GM23338 (cell line): ENCODE results near the gene GJC1. TPM values are rescaled to one million over a fixed set of nuclear protein-coding genes. Genes with fewer than 3 reads are reported as not detected.

ENCODE experiments used
- ATAC-seq: fragments of 200-7000 bp; cut with Tn5 transposase; 3 replicates; pipeline ENCODE4 v1.9.1; 2020
- DNase-seq: peaks from one replicate; pipeline ENCODE4 v3.0.0-alpha.2; 2015; ENCODE audit warnings: low spot score
- H2AFZ ChIP-seq: fragments of 200-600 bp; sonication (generic); 2 replicates; pipeline ENCODE4 v1.8.0; 2016; ENCODE audit warnings: antibody characterized with exemption, mild to moderate bottlenecking, moderate library complexity
- H3F3A ChIP-seq: fragments of 200-600 bp; sonication (generic); replicated peaks from 2 replicates; pipeline ENCODE4 v1.8.0; 2017; ENCODE audit warnings: antibody characterized with exemption, mixed run types, low read depth
- H3K27ac ChIP-seq: fragments of 200-600 bp; sonication (generic); 2 replicates; pipeline ENCODE4 v1.6.1; 2016; ENCODE audit warnings: low read depth
- H3K27me3 ChIP-seq: fragments of 200-600 bp; sonication (generic); 2 replicates; pipeline ENCODE4 v1.8.0; 2016; ENCODE audit warnings: mild to moderate bottlenecking, mixed run types, moderate library complexity; ENCODE audit not compliant: insufficient read depth
- H3K36me3 ChIP-seq: fragments of 200-600 bp; sonication (generic); 2 replicates; pipeline ENCODE4 v1.8.0; 2016; ENCODE audit warnings: mild to moderate bottlenecking; ENCODE audit not compliant: insufficient read depth
- H3K4me1 ChIP-seq: fragments of 200-600 bp; sonication (generic); 2 replicates; pipeline ENCODE4 v1.8.0; 2016; ENCODE audit warnings: mild to moderate bottlenecking, moderate library complexity; ENCODE audit not compliant: insufficient read depth
- H3K4me2 ChIP-seq: fragments of 200-600 bp; sonication (generic); 2 replicates; pipeline ENCODE4 v1.7.1; 2017; ENCODE audit warnings: mixed run types
- H3K4me3 ChIP-seq: fragments of 200-600 bp; sonication (generic); 2 replicates; pipeline ENCODE4 v1.6.1; 2016; ENCODE audit warnings: mixed run types
- H3K79me2 ChIP-seq: fragments of 200-600 bp; sonication (generic); replicated peaks from 2 replicates; pipeline ENCODE4 v1.8.0; 2017; ENCODE audit warnings: mild to moderate bottlenecking; ENCODE audit not compliant: insufficient read depth
- H3K9me2 ChIP-seq: fragments of 200-600 bp; sonication (generic); 2 replicates; pipeline ENCODE4 v1.8.0; 2017; ENCODE audit not compliant: insufficient read depth
- H4K20me1 ChIP-seq: fragments of 200-600 bp; sonication (generic); replicated peaks from 2 replicates; pipeline ENCODE4 v1.8.0; 2017; ENCODE audit warnings: mild to moderate bottlenecking; ENCODE audit not compliant: insufficient read depth
- H3K27ac Mint-ChIP-seq: 2 replicates; pipeline ENCODE4 v1.8.0; 2020; ENCODE audit warnings: inconsistent platforms, mild to moderate bottlenecking, moderate library complexity, mixed read lengths
- H3K27me3 Mint-ChIP-seq: 3 replicates; pipeline ENCODE4 v1.8.0; 2022; ENCODE audit warnings: low read depth, mild to moderate bottlenecking, moderate library complexity, mixed read lengths, inconsistent platforms; ENCODE audit not compliant: insufficient read depth, poor library complexity
- H3K36me3 Mint-ChIP-seq: 3 replicates; pipeline ENCODE4 v1.8.0; 2021; ENCODE audit warnings: low read depth, mild to moderate bottlenecking, inconsistent platforms, moderate library complexity, mixed read lengths
- H3K4me1 Mint-ChIP-seq: 3 replicates; pipeline ENCODE4 v1.8.0; 2020; ENCODE audit warnings: mild to moderate bottlenecking, inconsistent platforms, mixed read lengths
- H3K4me3 Mint-ChIP-seq: 3 replicates; pipeline ENCODE4 v1.8.0; 2021; ENCODE audit warnings: moderate library complexity, mild to moderate bottlenecking, inconsistent platforms, mixed read lengths
- H3K9me3 Mint-ChIP-seq: 3 replicates; pipeline ENCODE4 v1.8.0; 2020; ENCODE audit warnings: moderate library complexity, mild to moderate bottlenecking, inconsistent platforms, mixed read lengths
- CREB1 ChIP-seq: fragments of 250-450 bp; sonication (Bioruptor Pico); IDR thresholded peaks from 2 replicates; pipeline ENCODE4 v1.5.0; 2020; ENCODE audit warnings: low read depth, mild to moderate bottlenecking, moderate library complexity
- EZH2 ChIP-seq: fragments of 200-600 bp; sonication (generic); IDR thresholded peaks from one replicate; pipeline ENCODE4 v1.8.0; 2017; ENCODE audit warnings: antibody characterized with exemption, mild to moderate bottlenecking, low read depth; ENCODE audit not compliant: unreplicated experiment
- EZH2phosphoT487 ChIP-seq: fragments of 200-600 bp; sonication (generic); IDR thresholded peaks from one replicate; pipeline ENCODE4 v1.8.1; 2018; ENCODE audit warnings: antibody characterized with exemption; ENCODE audit not compliant: unreplicated experiment
- JUNB ChIP-seq: IDR thresholded peaks from one replicate; pipeline ENCODE4 v1.6.1; 2016; ENCODE audit warnings: antibody characterized with exemption; ENCODE audit not compliant: unreplicated experiment
- NANOG ChIP-seq: IDR thresholded peaks from 2 replicates; pipeline ENCODE4 v1.6.1; 2016; ENCODE audit warnings: antibody characterized with exemption, borderline replicate concordance
- POLR2AphosphoS5 ChIP-seq: IDR thresholded peaks from 2 replicates; pipeline ENCODE4 v1.6.1; 2016; ENCODE audit warnings: antibody characterized with exemption, low read depth
- STAT1 ChIP-seq: IDR thresholded peaks from one replicate; pipeline ENCODE4 v1.6.1; 2016; ENCODE audit warnings: antibody characterized with exemption; ENCODE audit not compliant: unreplicated experiment
- ZNF114 ChIP-seq: fragments of 250-450 bp; sonication (Bioruptor Pico); IDR thresholded peaks from 2 replicates; pipeline ENCODE4 v1.5.0; 2020; ENCODE audit warnings: mild to moderate bottlenecking, moderate library complexity
- ZNF331 ChIP-seq: fragments of 250-450 bp; sonication (Bioruptor Pico); IDR thresholded peaks from 2 replicates; pipeline ENCODE4 v1.5.0; 2020; ENCODE audit warnings: low read depth, mild to moderate bottlenecking, moderate library complexity
- ZNF462 ChIP-seq: fragments of 250-450 bp; sonication (Bioruptor Pico); IDR thresholded peaks from 2 replicates; pipeline ENCODE4 v1.5.0; 2020; ENCODE audit warnings: mild to moderate bottlenecking, moderate library complexity
- polyA plus RNA-seq: library from polyadenylated mRNA; unstranded; fragments of >200 nt; fragmentation: Nextera tagmentation; extraction: Ambion mirVana; gene quantifications from 2 replicates; pipeline ENCODE4 v1.2.1, GENCODE V29; 2016
- total RNA-seq: library from RNA; depleted of rRNA; stranded (reverse); fragments of >200 nt; shearing (Covaris generic); gene quantifications from 2 replicates; pipeline ENCODE4 v1.2.3, GENCODE V29; 2014
- TF ChIP-seq, protein P1 (sequence below): IDR thresholded peaks from 2 replicates; pipeline ENCODE4 v1.6.1; 2016; ENCODE audit warnings: antibody characterized with exemption
- TF ChIP-seq, protein P2 (sequence below), 2 experiments: fragments of 200-600 bp in 1 of 2; sonication (generic) in 1 of 2; conservative IDR thresholded peaks; 2 replicates each; pipeline versions ENCODE4 v1.5.1 to v1.6.1; 2016 to 2017; ENCODE audit warnings: antibody characterized with exemption in 2 of 2, low read depth in 2 of 2, mild to moderate bottlenecking in 2 of 2, moderate library complexity in 1 of 2
- TF ChIP-seq, protein P3 (sequence below): IDR thresholded peaks from one replicate; pipeline ENCODE4 v1.6.1; 2018; ENCODE audit warnings: antibody characterized with exemption; ENCODE audit not compliant: unreplicated experiment

GJC1 gene
- total and polyA plus RNA-seq, 2 experiments from 2014 or later, result 34.7 to 99.2 TPM

DNA sequence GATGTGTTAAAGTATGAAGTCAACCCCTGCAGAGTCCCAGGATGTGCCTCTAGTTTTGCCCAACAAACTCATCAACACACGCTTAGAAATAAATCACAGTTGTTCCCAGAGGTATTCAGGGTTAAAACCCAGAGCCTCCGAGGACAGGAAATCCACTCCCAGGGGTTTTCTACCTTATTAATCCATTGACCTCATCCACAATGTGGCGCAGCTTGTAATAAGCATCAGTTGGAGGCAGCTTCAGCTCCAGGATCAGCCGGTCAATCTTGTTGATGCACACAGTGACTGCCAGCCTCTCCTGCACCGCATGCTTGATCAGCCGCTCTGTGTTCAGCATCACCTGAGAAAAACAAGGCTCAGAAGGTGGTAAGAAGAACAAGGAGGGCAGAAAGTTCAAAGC is 45.7 kb upstream of the GJC1 start:
- H4K20me1 ChIP-seq, result peaks cover 5% of the 10 kb centered on the region
- Mint-ChIP-seq H3K4me3 (no peak overlapping the region), H3K27me3 (peaks cover 3% of the 10 kb centered on the region), H3K4me1 (no peaks in the 10 kb centered on the region), H3K9me3 (no peaks in the 10 kb centered on the region), H3K36me3 (peaks cover 71% of the 10 kb centered on the region), H3K27ac (no peak overlapping the region)
- DNase-seq (no peak), ATAC-seq (no peak)
- no peak overlapping the region for H3K4me3 ChIP-seq
- H3K79me2 ChIP-seq, result no peaks in the 10 kb centered on the region; the same call in 1 of the 2 replicates
- no peaks in the 10 kb centered on the region for H3K9me2 ChIP-seq
- peaks cover 18% of the 10 kb centered on the region for H3F3A ChIP-seq
- TF ChIP-seq CREB1 (CRISPR knock-in tag), result no peak
- TF ChIP-seq, protein P1, sequence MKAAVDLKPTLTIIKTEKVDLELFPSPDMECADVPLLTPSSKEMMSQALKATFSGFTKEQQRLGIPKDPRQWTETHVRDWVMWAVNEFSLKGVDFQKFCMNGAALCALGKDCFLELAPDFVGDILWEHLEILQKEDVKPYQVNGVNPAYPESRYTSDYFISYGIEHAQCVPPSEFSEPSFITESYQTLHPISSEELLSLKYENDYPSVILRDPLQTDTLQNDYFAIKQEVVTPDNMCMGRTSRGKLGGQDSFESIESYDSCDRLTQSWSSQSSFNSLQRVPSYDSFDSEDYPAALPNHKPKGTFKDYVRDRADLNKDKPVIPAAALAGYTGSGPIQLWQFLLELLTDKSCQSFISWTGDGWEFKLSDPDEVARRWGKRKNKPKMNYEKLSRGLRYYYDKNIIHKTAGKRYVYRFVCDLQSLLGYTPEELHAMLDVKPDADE, result no peak
- no peak for TF ChIP-seq JUNB
- TF ChIP-seq, protein P2, sequence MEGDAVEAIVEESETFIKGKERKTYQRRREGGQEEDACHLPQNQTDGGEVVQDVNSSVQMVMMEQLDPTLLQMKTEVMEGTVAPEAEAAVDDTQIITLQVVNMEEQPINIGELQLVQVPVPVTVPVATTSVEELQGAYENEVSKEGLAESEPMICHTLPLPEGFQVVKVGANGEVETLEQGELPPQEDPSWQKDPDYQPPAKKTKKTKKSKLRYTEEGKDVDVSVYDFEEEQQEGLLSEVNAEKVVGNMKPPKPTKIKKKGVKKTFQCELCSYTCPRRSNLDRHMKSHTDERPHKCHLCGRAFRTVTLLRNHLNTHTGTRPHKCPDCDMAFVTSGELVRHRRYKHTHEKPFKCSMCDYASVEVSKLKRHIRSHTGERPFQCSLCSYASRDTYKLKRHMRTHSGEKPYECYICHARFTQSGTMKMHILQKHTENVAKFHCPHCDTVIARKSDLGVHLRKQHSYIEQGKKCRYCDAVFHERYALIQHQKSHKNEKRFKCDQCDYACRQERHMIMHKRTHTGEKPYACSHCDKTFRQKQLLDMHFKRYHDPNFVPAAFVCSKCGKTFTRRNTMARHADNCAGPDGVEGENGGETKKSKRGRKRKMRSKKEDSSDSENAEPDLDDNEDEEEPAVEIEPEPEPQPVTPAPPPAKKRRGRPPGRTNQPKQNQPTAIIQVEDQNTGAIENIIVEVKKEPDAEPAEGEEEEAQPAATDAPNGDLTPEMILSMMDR (conservative IDR thresholded peaks at IDR 0.05; ENCODE audit: low read depth in 2 of 2), result no peak
- no peak for TF ChIP-seq ZNF331
- TF ChIP-seq STAT1, result no peak
- no peak for TF ChIP-seq NANOG
- TF ChIP-seq EZH2, result no peak
- no peak for TF ChIP-seq EZH2phosphoT487
- TF ChIP-seq ZNF462 (CRISPR knock-in tag), result no peak
- no peak for TF ChIP-seq POLR2AphosphoS5
- TF ChIP-seq, protein P3, sequence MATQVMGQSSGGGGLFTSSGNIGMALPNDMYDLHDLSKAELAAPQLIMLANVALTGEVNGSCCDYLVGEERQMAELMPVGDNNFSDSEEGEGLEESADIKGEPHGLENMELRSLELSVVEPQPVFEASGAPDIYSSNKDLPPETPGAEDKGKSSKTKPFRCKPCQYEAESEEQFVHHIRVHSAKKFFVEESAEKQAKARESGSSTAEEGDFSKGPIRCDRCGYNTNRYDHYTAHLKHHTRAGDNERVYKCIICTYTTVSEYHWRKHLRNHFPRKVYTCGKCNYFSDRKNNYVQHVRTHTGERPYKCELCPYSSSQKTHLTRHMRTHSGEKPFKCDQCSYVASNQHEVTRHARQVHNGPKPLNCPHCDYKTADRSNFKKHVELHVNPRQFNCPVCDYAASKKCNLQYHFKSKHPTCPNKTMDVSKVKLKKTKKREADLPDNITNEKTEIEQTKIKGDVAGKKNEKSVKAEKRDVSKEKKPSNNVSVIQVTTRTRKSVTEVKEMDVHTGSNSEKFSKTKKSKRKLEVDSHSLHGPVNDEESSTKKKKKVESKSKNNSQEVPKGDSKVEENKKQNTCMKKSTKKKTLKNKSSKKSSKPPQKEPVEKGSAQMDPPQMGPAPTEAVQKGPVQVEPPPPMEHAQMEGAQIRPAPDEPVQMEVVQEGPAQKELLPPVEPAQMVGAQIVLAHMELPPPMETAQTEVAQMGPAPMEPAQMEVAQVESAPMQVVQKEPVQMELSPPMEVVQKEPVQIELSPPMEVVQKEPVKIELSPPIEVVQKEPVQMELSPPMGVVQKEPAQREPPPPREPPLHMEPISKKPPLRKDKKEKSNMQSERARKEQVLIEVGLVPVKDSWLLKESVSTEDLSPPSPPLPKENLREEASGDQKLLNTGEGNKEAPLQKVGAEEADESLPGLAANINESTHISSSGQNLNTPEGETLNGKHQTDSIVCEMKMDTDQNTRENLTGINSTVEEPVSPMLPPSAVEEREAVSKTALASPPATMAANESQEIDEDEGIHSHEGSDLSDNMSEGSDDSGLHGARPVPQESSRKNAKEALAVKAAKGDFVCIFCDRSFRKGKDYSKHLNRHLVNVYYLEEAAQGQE, result no peak
- no peak for TF ChIP-seq ZNF114 (CRISPR knock-in tag)
- H3K27me3 ChIP-seq, result no peaks in the 10 kb centered on the region
- no peak overlapping the region for H2AFZ ChIP-seq
- H3K4me1 ChIP-seq, result no peaks in the 10 kb centered on the region
- no peak overlapping the region for H3K27ac ChIP-seq
- H3K36me3 ChIP-seq, result peaks cover 66% of the 10 kb centered on the region
- no peak overlapping the region for H3K4me2 ChIP-seq
